HepG2 (cell line): ENCODE measurements around the gene RMI1.

Experiments
- CEBPB ChIP-seq: IDR thresholded peaks from 2 replicates; pipeline ENCODE4 v1.6.1; 2011; ENCODE audit warnings: low read depth, low read length, improper control_type of control experiment, borderline replicate concordance
- EP300 ChIP-seq, 3 experiments: sonication (generic) in 1 of 3; formaldehyde crosslinking in 1 of 3; IDR thresholded peaks; 2 replicates each; pipeline versions ENCODE4 v1.5.1 to v1.6.1; 2011 to 2020; ENCODE audit warnings: low read depth in 2 of 3, low read length in 2 of 3, borderline replicate concordance in 1 of 3, improper control_type of control experiment in 1 of 3, mild to moderate bottlenecking in 1 of 3, missing genetic modification reagents in 1 of 3, moderate library complexity in 1 of 3
- GATA4 ChIP-seq: sonication (generic); IDR thresholded peaks from 2 replicates; pipeline ENCODE4 v1.6.1; 2016; ENCODE audit warnings: antibody characterized with exemption, low read depth, borderline replicate concordance
- JUND ChIP-seq: sonication (generic); formaldehyde crosslinking; IDR thresholded peaks from 2 replicates; pipeline ENCODE4 v1.8.0; 2022; ENCODE audit warnings: mild to moderate bottlenecking, missing genetic modification reagents
- MAFK ChIP-seq, 2 experiments: IDR thresholded peaks in 1 of 2; conservative IDR thresholded peaks in 1 of 2; 2 replicates each; pipeline ENCODE4 v1.6.1; 2011; ENCODE audit warnings: improper control_type of control experiment in 2 of 2, low read length in 2 of 2
- NFE2 ChIP-seq: sonication (generic); formaldehyde crosslinking; IDR thresholded peaks from 2 replicates; pipeline ENCODE4 v1.4.0; 2020; ENCODE audit warnings: missing genetic modification reagents
- ZNF225 ChIP-seq: sonication (generic); formaldehyde crosslinking; IDR thresholded peaks from 2 replicates; pipeline ENCODE4 v1.4.0; 2020; ENCODE audit warnings: mild to moderate bottlenecking, missing genetic modification reagents
- TF ChIP-seq, protein P1 (sequence below): sonication (generic); formaldehyde crosslinking; IDR thresholded peaks from 2 replicates; pipeline ENCODE4 v1.4.0; 2020; ENCODE audit warnings: missing genetic modification reagents
- TF ChIP-seq, protein P2 (sequence below): sonication (generic); formaldehyde crosslinking; IDR thresholded peaks from 2 replicates; pipeline ENCODE4 v1.4.0; 2020; ENCODE audit warnings: mild to moderate bottlenecking, missing genetic modification reagents, borderline replicate concordance

DNA sequence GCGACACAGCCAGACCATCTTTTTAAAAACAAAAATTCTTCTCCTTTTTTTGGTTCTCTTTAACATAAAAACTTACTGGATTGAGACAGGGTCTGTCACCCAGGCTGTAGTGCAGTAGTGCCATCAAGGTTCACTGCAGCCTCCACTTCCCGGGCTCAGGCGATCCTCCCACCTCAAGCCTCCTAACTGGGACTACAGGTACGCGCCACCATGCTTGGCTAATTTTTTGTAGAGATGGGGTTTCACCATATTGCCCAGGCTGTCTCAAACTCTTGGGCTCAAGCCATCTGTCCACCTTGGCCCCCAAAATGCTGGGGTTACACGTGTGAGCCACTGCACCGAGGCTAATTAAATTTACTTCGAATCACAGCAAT, 14.4 kb upstream of the RMI1 start:
- TF ChIP-seq MAFK (conservative IDR thresholded peaks at IDR 0.05 in 1 of 2, IDR thresholded peaks at IDR 0.05 in 1 of 2; ENCODE audit: low read length in 2 of 2) (no peak), GATA4 (no peak), NFE2 (CRISPR knock-in tag) (no peak), ZNF225 (CRISPR knock-in tag) (no peak), CEBPB (no peak), EP300 (IDR thresholded peaks at IDR 0.05; ENCODE audit: low read depth in 2 of 2, low read length in 2 of 2) (no peak), EP300 (CRISPR knock-in tag; IDR thresholded peaks at IDR 0.05; ENCODE audit: borderline replicate concordance) (no peak), JUND (CRISPR knock-in tag) (no peak)
- TF ChIP-seq, protein P1, sequence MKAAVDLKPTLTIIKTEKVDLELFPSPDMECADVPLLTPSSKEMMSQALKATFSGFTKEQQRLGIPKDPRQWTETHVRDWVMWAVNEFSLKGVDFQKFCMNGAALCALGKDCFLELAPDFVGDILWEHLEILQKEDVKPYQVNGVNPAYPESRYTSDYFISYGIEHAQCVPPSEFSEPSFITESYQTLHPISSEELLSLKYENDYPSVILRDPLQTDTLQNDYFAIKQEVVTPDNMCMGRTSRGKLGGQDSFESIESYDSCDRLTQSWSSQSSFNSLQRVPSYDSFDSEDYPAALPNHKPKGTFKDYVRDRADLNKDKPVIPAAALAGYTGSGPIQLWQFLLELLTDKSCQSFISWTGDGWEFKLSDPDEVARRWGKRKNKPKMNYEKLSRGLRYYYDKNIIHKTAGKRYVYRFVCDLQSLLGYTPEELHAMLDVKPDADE (CRISPR knock-in tag) = no peak
- TF ChIP-seq, protein P2, sequence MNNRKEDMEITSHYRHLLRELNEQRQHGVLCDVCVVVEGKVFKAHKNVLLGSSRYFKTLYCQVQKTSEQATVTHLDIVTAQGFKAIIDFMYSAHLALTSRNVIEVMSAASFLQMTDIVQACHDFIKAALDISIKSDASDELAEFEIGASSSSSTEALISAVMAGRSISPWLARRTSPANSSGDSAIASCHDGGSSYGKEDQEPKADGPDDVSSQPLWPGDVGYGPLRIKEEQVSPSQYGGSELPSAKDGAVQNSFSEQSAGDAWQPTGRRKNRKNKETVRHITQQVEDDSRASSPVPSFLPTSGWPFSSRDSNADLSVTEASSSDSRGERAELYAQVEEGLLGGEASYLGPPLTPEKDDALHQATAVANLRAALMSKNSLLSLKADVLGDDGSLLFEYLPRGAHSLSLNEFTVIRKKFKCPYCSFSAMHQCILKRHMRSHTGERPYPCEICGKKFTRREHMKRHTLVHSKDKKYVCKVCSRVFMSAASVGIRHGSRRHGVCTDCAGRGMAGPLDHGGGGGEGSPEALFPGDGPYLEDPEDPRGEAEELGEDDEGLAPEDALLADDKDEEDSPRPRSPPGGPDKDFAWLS = no peak
